ENCODE data around the gene TLE4.

- TF ChIP-seq CTCF (IDR thresholded peaks at IDR 0.05) (no peak), POLR2A (IDR thresholded peaks at IDR 0.05) (no peak), EP300 (IDR thresholded peaks at IDR 0.05; ENCODE audit: low read depth) (no peak)
Observed at GRCh38 chr9:79644601-79645000, 72.8 kb downstream of the TLE4 start.
